SK-N-SH (cell line): ENCODE measurements around the gene CFAP97.

Source experiments
- CTCF ChIP-seq: fragments of 200-600 bp; sonication (generic); IDR thresholded peaks from 2 replicates; pipeline ENCODE4 v1.6.1; 2017; ENCODE audit warnings: antibody characterized with exemption, mild to moderate bottlenecking, moderate library complexity
- ELF1 ChIP-seq: IDR thresholded peaks from 2 replicates; pipeline ENCODE4 v1.4.0; 2012
- EZH2phosphoT487 ChIP-seq: fragments of 200-600 bp; sonication (generic); IDR thresholded peaks from 2 replicates; pipeline ENCODE4 v1.6.1; 2017; ENCODE audit warnings: low read depth, mixed run types, mild to moderate bottlenecking, antibody characterized with exemption, moderate library complexity, borderline replicate concordance
- FOSL2 ChIP-seq: IDR thresholded peaks from 2 replicates; pipeline ENCODE4 v1.4.0; 2012; ENCODE audit warnings: low read depth, mild to moderate bottlenecking, moderate library complexity, borderline replicate concordance
- FOXM1 ChIP-seq: IDR thresholded peaks from 2 replicates; pipeline ENCODE4 v1.4.0; 2012; ENCODE audit warnings: low read depth, mild to moderate bottlenecking
- GABPA ChIP-seq: IDR thresholded peaks from 2 replicates; pipeline ENCODE4 v1.4.0; 2012; ENCODE audit warnings: low read depth, mild to moderate bottlenecking
- NRF1 ChIP-seq: IDR thresholded peaks from 2 replicates; pipeline ENCODE4 v1.6.1; 2012; ENCODE audit warnings: low read depth, mild to moderate bottlenecking, low read length
- PBX3 ChIP-seq: IDR thresholded peaks from 2 replicates; pipeline ENCODE4; 2012
- REST ChIP-seq: IDR thresholded peaks from 2 replicates; pipeline ENCODE4 v1.6.1; 2012; ENCODE audit warnings: mild to moderate bottlenecking, low read depth, low read length, moderate library complexity
- RFX5 ChIP-seq: IDR thresholded peaks from 2 replicates; pipeline ENCODE4 v1.6.1; 2012; ENCODE audit warnings: mild to moderate bottlenecking, improper control_type of control experiment, low read length
- TAF1 ChIP-seq: IDR thresholded peaks from 2 replicates; pipeline ENCODE4 v1.6.1; 2012; ENCODE audit warnings: low read depth, mild to moderate bottlenecking, low read length, moderate library complexity, borderline replicate concordance
- TEAD4 ChIP-seq: IDR thresholded peaks from 2 replicates; pipeline ENCODE4 v1.4.0; 2012; ENCODE audit warnings: mild to moderate bottlenecking, borderline replicate concordance; ENCODE audit not compliant: insufficient read depth
- YY1 ChIP-seq: IDR thresholded peaks from 2 replicates; pipeline ENCODE4 v1.4.0; 2012; ENCODE audit warnings: low read depth, mild to moderate bottlenecking

GRCh38 chr4:185212581-185212980 is 8.8 kb upstream of the CFAP97 start:
- TF ChIP-seq ELF1: no peak
- TF ChIP-seq CTCF: no peak
- TF ChIP-seq GABPA: no peak
- no peak for TF ChIP-seq FOSL2
- TF ChIP-seq TAF1: no peak
- TF ChIP-seq FOXM1: no peak
- TF ChIP-seq REST: no peak
- TF ChIP-seq YY1: no peak
- no peak for TF ChIP-seq EZH2phosphoT487
- TF ChIP-seq PBX3: no peak
- no peak for TF ChIP-seq TEAD4
- TF ChIP-seq RFX5: no peak
- no peak for TF ChIP-seq NRF1
